ENCODE data around the gene ATG7.
"Not testable (repeated sequence)": the region's sequence is repeated elsewhere in the genome, so short reads cannot be mapped to it uniquely, and the experiment has no call there.

ATG7 gene

DNA sequence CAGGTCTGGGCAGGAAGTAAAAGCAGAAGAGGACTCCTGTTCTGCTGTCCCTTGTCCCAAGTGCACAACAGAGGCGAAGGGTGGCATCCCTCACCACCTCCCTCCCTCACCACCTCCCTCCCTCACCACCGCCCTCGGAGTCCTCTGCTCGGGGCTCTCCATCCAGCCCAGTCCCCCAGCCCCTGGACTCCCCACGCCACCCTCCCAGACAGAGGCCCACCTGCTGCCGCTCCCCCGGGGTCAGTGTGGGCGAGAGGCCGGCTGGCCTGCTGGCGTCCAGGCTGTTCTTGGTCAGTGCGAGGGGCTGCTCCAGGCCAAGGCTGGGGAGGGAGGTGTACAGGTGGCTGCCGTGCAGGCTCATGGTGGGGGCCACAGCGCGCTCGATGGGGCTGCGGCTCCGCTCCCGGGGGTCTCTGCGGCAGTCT lies 292.4 kb downstream of the ATG7 start:
- no peak for DNase-seq (ENCODE audit: low read depth in 1 of 2, low spot score in 1 of 2)

DNA sequence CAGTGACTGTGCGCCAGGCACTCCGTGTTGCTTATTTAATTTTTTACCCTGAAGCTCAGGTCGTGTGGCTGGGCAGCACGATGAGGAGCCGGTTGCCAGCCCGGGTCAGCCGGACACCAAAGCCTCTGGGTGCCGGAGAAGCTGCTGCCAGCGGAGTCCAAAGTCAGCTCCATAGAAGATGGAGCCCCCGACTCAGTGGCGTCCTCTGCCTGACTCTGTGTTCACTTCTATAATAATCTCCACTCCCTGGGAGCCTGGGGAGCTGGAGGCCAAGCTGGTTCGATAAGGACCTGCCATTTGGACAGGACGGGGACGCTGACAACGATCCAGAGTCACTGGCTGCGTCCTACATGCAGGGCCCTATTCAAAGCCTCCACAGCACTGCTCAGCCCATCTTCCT lies 292.9 kb downstream of the ATG7 start:
- DNase-seq (ENCODE audit: low read depth in 1 of 2, low spot score in 1 of 2), result no peak

DNA sequence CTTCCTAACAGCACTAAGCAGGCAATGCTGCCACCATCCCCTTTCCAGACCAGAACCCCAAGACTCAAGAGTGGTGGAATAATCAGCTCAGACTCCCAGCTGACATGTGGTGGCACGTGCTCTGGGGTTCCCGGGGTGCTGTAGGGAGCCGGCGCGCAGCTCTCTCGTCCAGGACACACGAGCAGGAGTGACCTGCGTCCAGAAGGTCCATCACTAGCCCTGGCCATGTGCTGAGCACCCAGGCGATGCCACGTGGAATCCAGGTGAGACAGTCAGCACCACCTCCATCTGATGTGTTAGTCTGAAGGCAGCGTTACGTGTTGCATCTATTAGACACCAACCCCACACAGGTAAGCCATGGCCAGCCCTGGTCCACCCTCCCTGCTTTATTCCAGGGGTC lies 293.3 kb downstream of the ATG7 start:
- DNase-seq (ENCODE audit: low read depth in 1 of 2, low spot score in 1 of 2), result no peak

DNA sequence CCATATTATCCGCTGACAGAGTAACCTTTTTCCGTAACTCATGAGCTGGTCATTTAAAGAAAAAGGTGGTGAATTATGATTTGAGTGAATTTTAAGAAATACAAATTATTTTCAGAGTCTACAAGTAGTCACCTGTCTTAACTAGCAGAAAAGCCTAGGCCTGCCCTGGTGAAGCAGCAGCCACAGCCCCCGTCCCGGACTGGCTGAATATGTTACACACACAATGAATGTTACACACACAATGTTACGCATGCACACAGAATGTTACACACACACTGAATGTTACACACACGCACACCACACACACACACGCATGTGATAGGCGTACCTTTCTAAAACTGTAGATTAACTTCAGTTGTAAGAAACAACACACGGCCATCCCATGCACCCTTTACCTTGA lies 293.7 kb downstream of the ATG7 start:
- no peak for DNase-seq (ENCODE audit: low read depth in 1 of 2, low spot score in 1 of 2)

DNA sequence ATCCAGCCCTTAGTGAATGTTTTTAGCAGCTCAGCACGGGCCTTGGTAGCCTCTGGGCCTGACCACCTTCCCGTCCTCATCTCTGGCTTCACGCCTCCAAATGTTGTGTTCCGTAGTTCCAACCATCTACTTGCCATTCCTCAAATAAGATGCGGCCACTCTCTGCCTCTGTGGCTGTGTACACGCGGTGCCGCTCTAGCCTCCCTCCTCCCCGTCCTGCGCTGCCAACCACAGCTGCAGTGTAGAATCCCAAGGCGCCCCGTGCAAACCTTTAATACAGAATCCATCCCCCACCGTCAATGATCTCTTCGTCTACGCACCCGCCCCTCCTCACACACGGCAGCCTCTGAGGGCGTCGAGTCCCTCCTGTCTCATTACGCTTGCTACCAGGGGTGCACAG lies 294.3 kb downstream of the ATG7 start:
- DNase-seq (ENCODE audit: low read depth in 1 of 2, low spot score in 1 of 2), result no peak

DNA sequence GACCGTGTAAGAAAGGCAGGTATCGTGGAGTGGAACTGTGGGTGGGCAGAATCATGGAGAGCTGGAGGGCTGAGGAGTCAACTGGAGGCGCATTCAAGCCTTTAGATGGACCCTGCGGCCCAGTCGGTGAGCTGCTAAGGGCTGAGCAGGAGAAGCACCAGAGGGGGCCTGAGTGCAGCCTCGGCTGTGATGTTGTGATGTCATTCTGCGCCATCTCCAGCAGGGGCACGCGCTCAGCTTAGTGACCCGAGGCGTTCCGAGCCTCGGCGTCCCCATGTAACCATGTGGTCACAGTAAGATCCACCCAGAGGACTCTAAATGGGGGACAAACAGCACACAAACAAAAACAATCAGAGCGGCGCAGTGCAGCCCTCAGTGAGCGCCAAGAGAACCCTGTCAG lies 294.7 kb downstream of the ATG7 start:
- no peak for DNase-seq (ENCODE audit: low read depth in 1 of 2, low spot score in 1 of 2)

DNA sequence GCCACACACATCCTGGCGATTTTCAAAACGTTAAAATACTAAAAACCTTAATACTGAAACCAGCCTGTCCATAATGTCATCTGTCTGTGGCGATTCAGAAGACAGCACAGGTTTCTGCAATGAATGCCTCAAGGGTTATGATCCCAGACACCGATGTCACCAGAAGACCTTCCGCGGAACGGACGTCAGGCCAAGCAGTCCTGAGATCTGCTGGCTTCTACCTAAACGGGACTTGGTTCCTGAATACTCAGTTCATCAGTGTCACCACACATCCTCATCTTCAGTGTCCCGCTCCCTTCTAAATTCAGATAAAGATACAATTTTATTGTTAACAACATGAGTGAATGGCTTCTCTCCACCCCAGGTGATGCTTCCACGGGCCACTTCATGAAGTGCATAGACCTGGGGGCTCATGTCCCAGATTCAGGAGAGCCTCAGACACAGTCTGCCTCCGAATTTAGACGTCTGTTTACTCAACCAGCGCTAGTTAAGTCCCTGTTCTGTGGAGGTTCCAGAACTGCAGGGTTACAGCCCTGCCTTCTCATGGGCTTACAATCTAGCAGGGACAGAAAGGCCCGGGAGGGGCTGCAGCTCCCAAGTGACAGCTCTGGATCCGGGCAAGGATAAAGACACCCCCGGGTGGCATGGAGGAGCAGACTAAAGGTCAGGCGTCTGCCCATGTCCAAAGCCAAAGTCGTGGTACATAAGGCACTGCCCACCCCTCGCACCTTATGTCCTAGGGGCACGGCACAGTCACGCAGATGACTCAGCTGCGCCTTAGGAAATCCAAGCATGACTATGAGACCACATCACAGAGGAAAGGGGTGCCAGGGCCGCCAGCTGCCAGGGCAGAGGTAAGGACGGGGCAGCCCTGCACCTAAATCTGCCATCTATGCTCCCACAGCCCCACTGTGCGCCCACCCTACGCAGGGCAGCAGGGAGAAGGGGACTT lies 295.6 kb downstream of the ATG7 start:
- DNase-seq (ENCODE audit: low read depth in 1 of 2, low spot score in 1 of 2), result no peak

DNA sequence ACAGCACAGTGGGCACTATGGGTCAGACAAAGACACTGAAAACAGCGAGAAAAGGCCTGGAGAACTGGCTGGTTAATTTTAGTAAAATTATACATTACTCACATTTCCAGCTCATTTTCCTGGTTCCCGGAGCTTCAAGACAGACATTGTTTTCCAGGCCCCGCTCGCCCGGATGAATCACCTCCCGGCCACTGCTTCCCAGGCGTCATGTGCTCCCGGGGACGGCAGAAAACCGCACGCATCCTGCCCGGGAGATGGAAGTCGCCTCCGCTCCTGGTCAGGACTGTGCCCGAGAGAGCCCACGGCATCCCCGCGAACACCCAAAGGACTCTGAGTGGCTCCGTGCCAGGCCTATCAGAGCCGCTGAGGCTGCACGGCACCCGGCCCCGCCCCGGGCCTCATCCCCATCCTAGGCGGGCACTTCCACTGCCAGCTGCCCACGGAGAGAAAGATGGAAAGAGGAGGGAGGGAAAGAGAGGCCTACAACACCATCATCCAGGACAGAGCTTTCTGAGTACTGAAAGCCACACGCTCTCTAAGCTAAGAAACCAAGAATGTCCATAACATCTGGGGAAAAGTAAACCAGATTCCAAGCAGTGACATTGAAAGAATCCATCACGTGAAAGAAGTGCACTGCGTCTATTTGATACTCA lies 296.4 kb downstream of the ATG7 start:
- DNase-seq (ENCODE audit: low read depth in 1 of 2, low spot score in 1 of 2), result no peak

DNA sequence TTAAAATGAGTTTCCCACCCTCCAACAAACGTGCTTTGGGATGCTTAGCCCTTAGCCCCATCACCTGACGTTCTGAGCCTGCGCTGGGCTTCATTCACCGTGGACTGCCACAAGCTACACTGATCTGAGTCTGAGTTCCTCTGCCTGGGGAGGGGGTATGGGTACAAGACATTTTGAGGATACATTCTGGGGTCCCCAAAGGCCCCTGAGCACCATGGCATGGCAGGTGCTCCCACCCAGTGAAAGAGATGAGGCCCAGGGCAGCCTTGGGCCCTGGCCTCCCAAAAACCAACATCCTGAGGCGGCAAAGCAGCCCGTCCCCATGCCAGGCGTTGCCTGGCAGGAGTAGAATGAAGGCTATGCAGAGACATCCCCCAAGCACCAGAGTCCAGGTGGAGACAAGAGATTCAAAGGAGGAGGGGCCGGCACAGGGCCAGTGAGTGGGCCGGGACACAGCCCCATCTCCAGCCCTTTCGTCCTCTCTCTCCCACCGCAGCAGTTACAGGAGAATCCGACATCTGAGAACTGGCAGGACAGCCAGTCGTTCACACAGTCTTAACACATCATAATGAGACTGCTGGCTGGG lies 297.1 kb downstream of the ATG7 start:
- no peak for DNase-seq (ENCODE audit: low read depth in 1 of 2, low spot score in 1 of 2)

DNA sequence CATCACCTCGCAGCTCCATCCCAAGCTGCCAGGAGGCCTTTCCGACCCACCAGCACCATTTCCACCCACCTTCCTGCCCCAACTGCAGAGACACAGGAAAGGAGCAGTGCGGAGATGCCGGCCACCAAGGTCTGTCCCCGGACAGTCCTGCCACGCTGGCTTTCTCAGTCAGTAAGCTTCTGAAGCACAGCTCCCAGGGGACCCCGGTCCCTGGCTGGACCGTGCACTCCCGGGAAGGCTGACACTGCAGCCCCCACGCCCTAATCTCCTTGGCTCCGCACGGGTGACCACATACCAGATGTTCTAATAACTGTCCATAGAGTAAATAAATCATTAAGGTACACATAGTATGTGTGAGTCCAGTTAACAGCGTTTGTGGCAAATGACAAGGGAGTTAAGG lies 298.1 kb downstream of the ATG7 start:
- no peak for DNase-seq (ENCODE audit: low read depth in 1 of 2, low spot score in 1 of 2)

DNA sequence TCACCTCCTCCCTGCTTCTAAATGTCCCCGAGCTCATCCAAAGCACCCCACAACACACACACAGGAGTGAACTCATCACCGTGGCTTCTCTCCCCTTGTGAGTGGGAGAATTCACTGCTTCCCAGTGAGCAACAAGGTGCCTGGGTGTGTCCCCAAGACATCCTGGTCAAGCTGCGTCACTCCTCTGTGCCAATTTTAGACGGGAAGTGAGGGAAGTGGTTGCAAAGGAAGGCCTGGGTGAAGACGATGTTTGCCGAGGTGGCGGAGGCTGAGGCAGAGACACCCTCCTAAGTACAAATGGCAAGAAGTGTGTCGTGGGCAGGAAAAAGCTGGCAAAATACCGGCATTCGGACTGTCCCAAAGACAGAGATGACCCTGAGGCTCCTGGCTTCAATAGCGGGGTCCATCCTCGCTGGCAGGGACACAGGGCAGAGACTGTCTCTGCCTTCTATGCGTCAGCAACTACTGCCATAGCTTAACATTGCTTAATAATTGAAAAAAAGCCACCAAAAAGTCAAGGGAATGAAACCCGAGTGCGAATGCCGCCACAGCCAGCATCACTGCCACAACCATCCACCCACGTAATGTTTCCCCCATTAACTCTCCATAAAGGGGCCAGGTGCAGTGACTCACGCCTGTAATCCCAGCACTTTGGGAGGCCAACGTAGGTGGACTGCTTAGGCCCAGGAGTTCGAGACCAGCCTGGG lies 298.7 kb downstream of the ATG7 start:
- DNase-seq (ENCODE audit: low read depth in 1 of 2, low spot score in 1 of 2), result no peak

DNA sequence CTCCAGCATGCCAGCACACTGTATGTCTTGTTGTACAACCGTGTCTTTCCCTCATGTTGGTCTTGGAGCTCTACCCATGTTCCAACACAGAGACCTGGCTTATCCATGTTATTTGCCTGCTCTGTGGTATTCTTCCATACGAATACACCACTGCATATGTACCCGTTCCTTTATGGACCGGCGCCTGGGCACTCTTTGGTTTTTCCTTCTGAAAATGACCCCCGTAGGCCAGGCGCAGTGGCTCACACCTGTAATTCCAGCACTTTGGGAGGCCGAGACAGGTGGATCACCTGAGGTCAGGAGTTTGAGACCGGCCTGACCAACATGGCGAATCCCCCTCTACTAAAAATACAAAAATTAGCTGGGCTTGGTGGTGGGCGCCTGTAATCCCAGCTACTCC lies 300.5 kb downstream of the ATG7 start:
- DNase-seq (ENCODE audit: low read depth in 1 of 2, low spot score in 1 of 2), result not testable (repeated sequence)

DNA sequence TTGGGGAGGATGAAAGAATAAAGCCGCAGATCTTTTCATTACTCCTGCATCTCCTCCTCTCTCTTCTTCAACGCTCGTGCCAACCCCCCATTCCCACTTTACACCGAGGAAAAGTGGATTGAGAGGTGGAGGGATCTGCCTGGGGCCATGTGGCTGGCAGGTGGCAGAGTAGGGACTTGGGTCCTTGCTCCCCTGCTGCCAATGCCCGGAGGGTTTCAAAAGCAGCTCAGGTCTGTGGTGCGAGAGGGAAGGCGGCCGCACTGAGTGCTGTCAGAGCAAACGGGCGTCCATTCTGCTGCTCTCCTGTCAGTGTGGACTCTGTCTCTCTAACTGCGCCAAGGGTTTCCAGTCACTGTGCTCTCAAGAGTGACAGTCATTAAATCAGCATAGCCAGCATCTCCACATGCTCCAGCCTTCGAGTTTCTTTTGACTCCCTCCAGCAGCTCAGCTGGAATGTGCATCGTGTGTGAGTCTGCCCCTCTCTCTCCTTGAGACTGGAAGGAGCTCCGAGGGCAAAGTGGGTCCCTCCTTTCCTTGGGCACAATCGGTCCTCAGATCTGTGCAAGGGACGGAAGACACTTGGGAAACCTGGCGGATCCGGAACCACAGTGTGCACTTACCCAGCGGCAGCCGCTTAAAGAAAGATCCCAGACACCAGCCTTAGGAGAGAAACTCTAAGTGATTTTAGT lies 302.9 kb downstream of the ATG7 start:
- no peak for DNase-seq (ENCODE audit: low read depth in 1 of 2, low spot score in 1 of 2)

DNA sequence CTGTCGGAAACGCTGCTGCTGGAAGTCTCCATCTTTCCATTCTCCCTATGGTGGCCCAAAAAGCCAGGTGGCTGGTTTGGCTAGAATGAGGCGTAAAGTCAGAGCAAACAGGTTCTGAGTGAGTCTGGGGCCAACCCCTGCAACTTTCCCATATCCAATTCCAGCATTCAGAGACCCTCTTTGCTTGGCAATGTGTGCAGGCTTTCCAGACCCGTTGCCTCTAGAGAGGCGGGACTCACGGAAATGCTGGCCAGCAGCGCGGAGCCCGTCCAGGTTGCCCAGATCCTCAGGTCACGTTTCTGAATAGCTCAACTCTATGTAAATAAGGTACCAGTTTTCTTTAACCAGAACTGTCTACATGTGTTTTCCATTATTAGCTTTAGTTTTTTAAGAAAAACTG lies 303.5 kb downstream of the ATG7 start:
- no peak for DNase-seq (ENCODE audit: low read depth in 1 of 2, low spot score in 1 of 2)

DNA sequence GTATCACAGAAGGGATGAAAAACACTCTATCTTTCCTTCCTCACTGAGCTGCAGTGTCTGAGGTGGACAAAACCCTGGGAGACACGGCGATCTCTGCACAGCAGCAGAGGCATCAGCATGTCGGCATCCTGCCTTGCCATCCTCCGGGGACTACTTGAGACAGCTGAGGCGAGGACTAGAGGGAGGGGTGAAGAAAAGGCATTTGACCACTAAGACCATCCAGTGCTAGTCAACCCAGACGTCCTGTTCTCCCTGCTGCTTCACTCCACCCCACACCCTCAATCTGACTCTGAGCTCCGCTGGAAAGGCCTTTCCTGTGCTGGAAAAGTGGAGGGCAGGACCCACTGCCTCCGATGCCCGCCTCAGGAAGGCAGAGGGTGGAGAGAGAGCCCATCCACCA lies 304.3 kb downstream of the ATG7 start:
- no peak for DNase-seq (ENCODE audit: low read depth in 1 of 2, low spot score in 1 of 2)

DNA sequence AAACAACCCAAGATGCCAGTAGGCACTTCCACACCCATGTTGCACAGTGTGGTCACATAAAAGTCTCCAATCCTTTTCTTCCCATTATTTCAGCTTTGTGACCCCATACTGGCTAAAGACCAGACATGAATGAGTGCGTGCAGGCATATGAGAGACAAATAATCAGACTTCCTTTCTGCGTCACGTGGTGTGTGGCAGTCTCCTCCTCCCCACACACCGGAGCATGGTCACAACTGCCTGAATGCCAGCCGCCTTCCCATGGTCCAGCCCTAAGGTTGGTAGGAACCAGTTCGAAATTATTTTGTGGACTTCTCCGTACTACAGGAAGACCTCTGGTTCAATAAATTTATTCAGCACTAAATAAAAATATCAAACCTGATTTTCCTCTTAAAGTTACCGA lies 306.0 kb downstream of the ATG7 start:
- DNase-seq (ENCODE audit: low read depth in 1 of 2, low spot score in 1 of 2), result no peak

DNA sequence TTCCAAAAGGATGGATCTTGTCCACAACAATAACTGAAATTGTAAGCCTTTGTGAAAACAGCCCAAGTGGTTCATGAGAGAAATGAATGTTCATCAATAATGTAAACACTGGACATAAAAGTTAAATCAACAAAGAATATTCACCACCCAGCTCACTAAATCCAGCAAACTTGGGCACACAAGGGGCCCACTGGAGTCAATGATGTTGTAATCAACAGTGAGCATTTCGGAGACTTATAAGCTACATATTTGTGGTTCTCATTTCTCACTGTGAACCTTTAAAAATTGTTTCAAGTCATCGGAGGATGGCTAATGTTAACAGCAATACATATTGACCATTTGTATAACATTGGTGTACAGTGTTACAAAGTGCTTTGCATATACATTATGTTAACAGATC lies 308.4 kb downstream of the ATG7 start:
- DNase-seq (ENCODE audit: low read depth in 1 of 2, low spot score in 1 of 2), result no peak

DNA sequence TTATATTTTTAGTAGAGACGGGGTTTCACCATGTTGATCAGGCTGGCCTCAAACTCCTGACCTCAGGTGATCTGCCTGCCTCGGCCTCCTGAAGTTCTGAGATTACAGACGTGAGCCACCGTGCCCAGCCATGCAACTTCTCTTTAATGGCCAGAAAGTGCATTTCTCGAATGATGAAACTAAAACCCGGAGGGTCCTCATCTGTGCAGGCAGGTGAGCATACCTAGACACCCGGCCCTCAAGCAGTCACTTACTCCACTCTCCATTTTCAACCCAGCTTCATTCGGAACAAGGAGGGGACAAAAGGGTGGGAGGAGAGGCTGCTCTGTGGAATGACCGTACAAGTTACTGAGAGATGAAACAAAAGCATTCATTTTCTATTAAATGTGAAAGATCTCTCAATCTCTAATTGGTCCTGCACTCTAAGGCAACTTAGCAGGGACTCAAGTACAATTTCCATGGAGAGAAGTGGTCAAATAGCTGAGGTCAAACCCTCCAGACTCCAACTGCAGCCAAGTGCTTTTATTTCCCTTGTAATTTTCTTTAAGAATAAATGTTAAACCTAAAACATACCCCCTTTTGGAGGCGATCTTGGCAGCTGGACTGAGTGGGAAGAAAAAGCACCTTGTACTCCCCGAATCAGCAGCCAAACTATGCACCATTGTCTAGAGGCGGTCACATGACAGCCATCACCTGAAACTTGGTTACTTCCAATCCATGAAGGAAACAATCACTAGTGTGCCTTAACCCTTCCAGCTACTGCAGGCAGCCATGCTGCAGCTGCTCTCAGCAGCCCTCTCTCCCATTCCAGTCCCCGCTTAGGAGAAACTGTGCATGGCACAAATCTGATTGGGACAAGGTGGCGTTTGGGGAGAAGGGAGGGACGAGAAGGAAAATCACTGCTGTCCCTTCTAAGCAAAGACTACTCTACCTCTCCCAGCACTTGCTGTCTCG lies 309.3 kb downstream of the ATG7 start:
- DNase-seq (ENCODE audit: low read depth in 1 of 2, low spot score in 1 of 2), result no peak

DNA sequence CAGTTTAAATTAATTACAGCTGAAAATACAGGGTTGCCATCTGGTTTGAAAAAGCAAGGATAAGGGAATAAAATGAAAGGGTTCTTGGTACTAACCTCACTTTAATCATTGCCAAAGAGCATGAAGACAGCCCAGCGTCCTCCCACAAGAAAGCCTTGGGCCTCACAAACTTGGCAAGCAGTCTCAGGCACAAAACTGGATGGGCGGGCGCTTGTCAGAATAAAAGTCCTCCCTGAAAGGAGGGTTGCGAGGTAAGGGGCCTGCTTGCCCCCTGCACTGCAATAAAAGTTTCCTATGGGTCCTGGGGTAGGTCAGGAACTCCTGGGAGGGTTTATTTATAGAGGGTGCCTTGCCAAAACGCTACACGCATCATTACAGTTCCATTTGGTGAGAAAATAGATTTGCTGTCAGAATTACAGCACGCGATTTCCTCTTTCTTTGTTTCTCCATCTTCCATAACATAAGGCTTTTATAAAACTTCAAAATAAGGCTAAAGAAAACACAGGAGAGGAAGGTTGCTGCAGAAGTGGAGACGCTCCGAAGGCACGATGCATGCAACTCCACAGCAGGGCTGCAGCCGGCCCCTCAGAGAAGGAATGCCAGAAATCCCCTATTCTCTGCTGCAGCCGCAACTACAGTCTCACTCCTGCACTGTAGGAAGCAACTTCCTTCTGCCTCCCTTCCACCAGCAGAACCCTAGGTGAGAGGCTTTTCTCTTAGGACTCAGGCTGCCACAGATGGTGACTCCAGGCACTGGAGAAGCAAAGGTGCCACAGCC lies 310.2 kb downstream of the ATG7 start:
- no peak for DNase-seq (ENCODE audit: low read depth in 1 of 2, low spot score in 1 of 2)
